Measurements from ENCODE around the gene BMP5. TPM values are rescaled to one million over a fixed set of nuclear protein-coding genes. Genes with fewer than 3 reads are reported as not detected.
"Not testable (repeated sequence)": the region's sequence is repeated elsewhere in the genome, so short reads cannot be mapped to it uniquely, and the experiment has no call there.

Gene BMP5
- polyA plus RNA-seq: not detected

DNA sequence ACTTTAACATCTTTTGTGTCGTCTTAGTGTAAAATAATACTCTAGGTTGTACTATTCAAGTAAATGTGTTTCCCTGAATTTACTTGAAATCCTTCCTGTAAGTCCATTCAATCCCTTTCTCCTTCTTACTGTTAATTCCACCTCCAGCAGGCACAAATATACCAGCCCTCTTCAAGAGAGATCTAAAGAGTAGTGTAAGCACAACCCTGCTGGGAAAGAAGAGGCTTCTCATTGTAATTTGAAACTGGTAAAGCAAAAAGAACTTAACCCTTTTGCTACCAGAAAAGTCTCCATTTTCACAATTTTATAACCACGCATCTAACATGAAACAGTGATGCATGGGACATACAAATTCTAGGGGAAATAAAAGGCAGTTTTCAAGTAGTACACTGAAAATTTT, at the start of gene BMP5:
BMP5 (minus strand) TSS at position 191 of the 400 bp plus-strand sequence. CDS start 725 bp downstream, outside the sequence.
- Mint-ChIP-seq H3K4me3 (no peak within 1 kb of the TSS), H3K9me3 (peaks cover 0 to 28% (median 2%) of the 10 kb centered on the region in 6 donors), H3K4me1 (no peaks in the 10 kb centered on the region), H3K27me3 (ENCODE audit: low read depth in 3 of 3) (no peaks in the 10 kb centered on the region), H3K36me3 (no peaks in the 10 kb centered on the region), H3K27ac (no peak within 1 kb of the TSS)
- DNase-seq: no peak

DNA sequence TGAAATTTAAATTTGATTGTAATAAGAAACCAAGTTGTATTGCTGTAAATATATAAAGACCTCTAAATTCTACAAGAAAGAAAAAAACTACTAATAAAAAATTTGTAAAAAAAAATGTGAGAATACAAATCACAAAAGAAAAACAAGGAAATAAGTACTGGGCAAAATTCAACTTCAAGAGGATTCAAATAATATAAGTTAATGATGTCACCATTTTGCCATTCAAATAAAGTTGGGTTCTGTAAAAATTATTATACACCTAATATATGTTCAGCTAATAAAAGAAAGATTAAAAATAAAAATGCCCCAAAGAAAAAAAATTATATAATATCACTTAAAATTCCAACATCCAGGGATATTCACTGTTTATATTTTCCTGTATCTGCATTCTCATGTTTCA, 47.0 kb upstream of the BMP5 start:
- no peak for DNase-seq
- Mint-ChIP-seq H3K27me3 (ENCODE audit: low read depth in 3 of 3) (peaks cover 0 to 2% (median 0%) of the 10 kb centered on the region in 3 donors), H3K4me1 (no peaks in the 10 kb centered on the region), H3K36me3 (no peaks in the 10 kb centered on the region), H3K9me3 (peaks cover 2 to 35% (median 9%) of the 10 kb centered on the region in 6 donors), H3K27ac (no peak overlapping the region), H3K4me3 (no peak overlapping the region)

DNA sequence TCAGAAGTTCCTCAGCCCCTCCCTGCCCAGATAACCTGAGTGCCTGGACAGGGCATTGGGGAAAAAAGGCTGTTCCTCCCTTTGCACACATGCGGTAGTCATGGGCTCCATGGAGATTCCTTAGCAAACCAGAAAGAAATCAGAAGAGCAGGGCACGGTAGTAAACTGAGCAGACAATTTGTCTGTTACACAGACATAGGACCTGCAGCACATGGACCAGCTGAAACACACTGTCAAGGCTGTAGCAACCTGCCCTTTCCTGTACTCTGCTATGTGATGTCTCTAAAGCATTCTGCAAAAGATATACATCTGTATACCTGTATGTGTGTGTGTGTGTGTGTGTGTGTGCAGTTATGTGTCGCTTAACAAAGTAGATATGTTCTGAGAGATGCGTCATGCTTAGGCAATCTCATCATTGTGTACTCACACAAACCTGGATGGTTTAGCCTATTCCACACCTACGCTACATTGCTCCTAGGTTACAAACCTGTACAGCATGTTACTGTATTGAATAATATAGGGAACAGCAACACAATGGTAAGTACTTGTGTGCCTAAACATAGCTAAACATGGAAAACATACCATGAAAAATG, 44.4 kb upstream of the BMP5 start:
- DNase-seq: no peak
- peaks cover 4 to 24% (median 9%) of the 10 kb centered on the region in 6 donors for H3K9me3 Mint-ChIP-seq
- no peak overlapping the region for H3K27ac Mint-ChIP-seq
- H3K4me1 Mint-ChIP-seq: no peaks in the 10 kb centered on the region
- H3K27me3 Mint-ChIP-seq (ENCODE audit: low read depth in 3 of 3): no peaks in the 10 kb centered on the region
- no peaks in the 10 kb centered on the region for H3K36me3 Mint-ChIP-seq
- no peak overlapping the region for H3K4me3 Mint-ChIP-seq

DNA sequence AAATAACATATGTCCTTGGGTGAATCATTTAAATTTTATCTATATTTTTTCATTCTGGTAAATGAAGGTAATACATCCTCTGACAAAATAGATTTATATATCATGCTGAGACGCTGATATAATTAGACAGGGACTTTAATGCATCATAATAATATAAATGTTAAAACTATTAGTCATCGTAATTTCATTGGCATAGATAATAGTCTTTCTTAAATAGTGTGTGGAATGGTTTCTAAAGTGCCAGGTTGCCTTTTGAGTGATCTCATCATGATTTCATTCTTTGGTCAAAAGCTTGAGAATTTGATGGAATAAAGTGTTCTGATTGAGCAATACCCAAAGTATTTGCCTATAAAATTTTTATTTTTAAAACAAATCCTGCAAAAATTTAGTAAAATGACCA, 43.2 kb upstream of the BMP5 start:
- Mint-ChIP-seq H3K4me1 (no peaks in the 10 kb centered on the region), H3K36me3 (no peaks in the 10 kb centered on the region), H3K27me3 (ENCODE audit: low read depth in 3 of 3) (no peaks in the 10 kb centered on the region), H3K27ac (no peak overlapping the region), H3K4me3 (no peak overlapping the region), H3K9me3 (peaks cover 4 to 23% (median 9%) of the 10 kb centered on the region in 6 donors)
- DNase-seq: no peak

DNA sequence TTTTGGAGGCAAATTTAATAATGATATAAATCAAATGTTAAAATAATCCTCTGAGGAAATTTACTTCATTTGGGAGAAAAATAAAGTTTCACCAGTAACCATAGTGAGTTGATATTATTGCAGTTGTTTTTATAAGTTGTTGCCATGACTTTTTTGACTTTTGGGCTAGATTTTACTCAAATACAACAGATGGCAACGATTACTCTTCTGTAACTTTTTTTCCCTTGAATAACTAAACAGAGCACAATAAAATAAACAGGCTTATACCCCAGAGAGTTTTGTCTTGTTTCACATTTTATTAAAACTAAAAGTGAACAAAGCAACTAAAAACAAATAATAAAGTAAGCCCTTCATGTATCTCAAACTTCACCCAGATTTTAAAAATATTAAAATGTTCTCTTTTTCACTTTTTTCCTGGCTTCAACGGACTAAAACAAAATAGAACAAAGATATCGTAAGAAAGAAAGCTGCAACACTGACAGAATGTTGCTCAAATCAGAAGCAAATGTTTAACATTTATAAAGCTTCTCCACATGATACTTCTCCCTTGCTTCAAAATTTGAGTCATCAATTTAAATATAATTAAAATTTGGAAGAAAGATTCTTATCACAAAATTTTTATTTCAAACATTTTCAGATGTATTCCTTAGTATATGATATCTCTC, 42.5 kb upstream of the BMP5 start:
- no peaks in the 10 kb centered on the region for H3K36me3 Mint-ChIP-seq
- no peaks in the 10 kb centered on the region for H3K4me1 Mint-ChIP-seq
- DNase-seq: no peak
- no peaks in the 10 kb centered on the region for H3K27me3 Mint-ChIP-seq (ENCODE audit: low read depth in 3 of 3)
- peaks cover 4 to 23% (median 9%) of the 10 kb centered on the region in 6 donors for H3K9me3 Mint-ChIP-seq
- no peak overlapping the region for H3K4me3 Mint-ChIP-seq
- no peak overlapping the region for H3K27ac Mint-ChIP-seq

DNA sequence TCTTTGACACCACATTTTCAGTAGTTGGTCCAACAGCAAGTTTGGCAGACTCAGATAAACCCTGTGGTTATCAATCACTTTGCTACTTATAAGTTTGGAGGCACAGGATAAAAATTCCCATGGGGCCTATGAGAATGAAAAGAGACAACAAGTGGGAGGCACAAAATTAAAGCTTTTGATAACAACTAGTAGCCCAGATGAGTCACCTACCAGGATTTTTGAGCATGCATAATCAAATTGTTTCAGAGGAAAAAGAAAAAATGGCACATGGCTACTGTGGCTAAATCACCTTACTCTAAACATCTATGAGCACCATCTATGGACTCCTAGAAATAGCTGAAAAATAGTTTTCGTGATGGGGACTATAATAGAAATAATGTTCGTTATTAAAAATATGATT, 40.8 kb upstream of the BMP5 start:
- H3K4me3 Mint-ChIP-seq: no peak overlapping the region
- no peak overlapping the region for H3K27ac Mint-ChIP-seq
- no peaks in the 10 kb centered on the region for H3K4me1 Mint-ChIP-seq
- no peaks in the 10 kb centered on the region for H3K36me3 Mint-ChIP-seq
- H3K9me3 Mint-ChIP-seq: peaks cover 5 to 25% (median 7%) of the 10 kb centered on the region in 6 donors
- no peaks in the 10 kb centered on the region for H3K27me3 Mint-ChIP-seq (ENCODE audit: low read depth in 3 of 3)
- no peak for DNase-seq

GRCh38 chr6:55913228-55914195, 38.1 kb upstream of the BMP5 start:
- H3K27ac Mint-ChIP-seq: no peak overlapping the region
- no peaks in the 10 kb centered on the region for H3K4me1 Mint-ChIP-seq
- peaks cover 0 to 10% (median 6%) of the 10 kb centered on the region in 6 donors for H3K9me3 Mint-ChIP-seq
- H3K4me3 Mint-ChIP-seq: no peak overlapping the region
- no peak for DNase-seq
- no peaks in the 10 kb centered on the region for H3K36me3 Mint-ChIP-seq
- no peaks in the 10 kb centered on the region for H3K27me3 Mint-ChIP-seq (ENCODE audit: low read depth in 3 of 3)

GRCh38 chr6:55910466-55910865, 35.1 kb upstream of the BMP5 start:
- not testable (repeated sequence) for H3K27me3 Mint-ChIP-seq (ENCODE audit: low read depth in 3 of 3); H3K36me3 Mint-ChIP-seq; H3K27ac Mint-ChIP-seq; DNase-seq; H3K4me1 Mint-ChIP-seq; H3K4me3 Mint-ChIP-seq
- H3K9me3 Mint-ChIP-seq: peaks cover 0 to 16% (median 9%) of the 10 kb centered on the region in 6 donors

GRCh38 chr6:55909911-55910310, 34.5 kb upstream of the BMP5 start:
- not testable (repeated sequence) for H3K27me3 Mint-ChIP-seq (ENCODE audit: low read depth in 3 of 3); DNase-seq; H3K4me3 Mint-ChIP-seq; H3K4me1 Mint-ChIP-seq; H3K36me3 Mint-ChIP-seq; H3K27ac Mint-ChIP-seq
- H3K9me3 Mint-ChIP-seq: peaks cover 2 to 16% (median 11%) of the 10 kb centered on the region in 6 donors

GRCh38 chr6:55902796-55903195, 27.4 kb upstream of the BMP5 start:
- no peaks in the 10 kb centered on the region for H3K36me3 Mint-ChIP-seq
- H3K4me3 Mint-ChIP-seq: no peak overlapping the region
- no peaks in the 10 kb centered on the region for H3K4me1 Mint-ChIP-seq
- peaks cover 2 to 29% (median 17%) of the 10 kb centered on the region in 6 donors for H3K9me3 Mint-ChIP-seq
- no peaks in the 10 kb centered on the region for H3K27me3 Mint-ChIP-seq (ENCODE audit: low read depth in 3 of 3)
- DNase-seq: no peak
- no peak overlapping the region for H3K27ac Mint-ChIP-seq

GRCh38 chr6:55901765-55902270, 26.4 kb upstream of the BMP5 start:
- Mint-ChIP-seq H3K4me3 (no peak overlapping the region), H3K27me3 (ENCODE audit: low read depth in 3 of 3) (no peaks in the 10 kb centered on the region), H3K9me3 (peaks cover 2 to 32% (median 18%) of the 10 kb centered on the region in 6 donors), H3K27ac (no peak overlapping the region), H3K36me3 (no peaks in the 10 kb centered on the region), H3K4me1 (no peaks in the 10 kb centered on the region)
- DNase-seq: no peak

- H3K4me3 Mint-ChIP-seq: no peak overlapping the region
- no peaks in the 10 kb centered on the region for H3K36me3 Mint-ChIP-seq
- no peak for DNase-seq
- peaks cover 0 to 41% (median 17%) of the 10 kb centered on the region in 6 donors for H3K9me3 Mint-ChIP-seq
- H3K27me3 Mint-ChIP-seq (ENCODE audit: low read depth in 3 of 3): no peaks in the 10 kb centered on the region
- H3K4me1 Mint-ChIP-seq: no peaks in the 10 kb centered on the region
- H3K27ac Mint-ChIP-seq: no peak overlapping the region
These were observed 23.0 kb upstream of the BMP5 start for GRCh38 chr6:55898342-55898741.

DNA sequence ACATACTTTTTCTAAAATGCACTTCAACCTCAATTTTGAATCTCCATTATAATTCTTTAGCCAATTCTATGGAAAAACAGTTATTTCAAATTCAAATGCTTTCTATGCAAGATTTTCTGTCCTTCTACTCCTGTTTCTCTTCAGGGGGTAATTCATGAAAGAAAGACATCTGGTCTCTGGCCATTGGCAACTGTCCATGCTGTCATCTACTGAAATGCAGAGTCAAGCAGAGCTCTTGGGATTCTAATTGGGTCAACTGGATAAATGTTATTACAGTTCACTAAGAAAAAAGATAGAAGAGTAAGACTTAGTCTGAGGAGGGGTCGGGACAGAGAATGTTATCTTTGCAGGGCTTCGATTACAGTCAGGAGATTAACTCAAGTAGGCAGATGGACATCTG, 22.0 kb upstream of the BMP5 start:
- no peaks in the 10 kb centered on the region for H3K4me1 Mint-ChIP-seq
- no peak overlapping the region for H3K4me3 Mint-ChIP-seq
- H3K36me3 Mint-ChIP-seq: no peaks in the 10 kb centered on the region
- peaks cover 0 to under 1% (median 0%) of the 10 kb centered on the region in 3 donors for H3K27me3 Mint-ChIP-seq (ENCODE audit: low read depth in 3 of 3)
- peaks cover 2 to 34% (median 18%) of the 10 kb centered on the region in 6 donors for H3K9me3 Mint-ChIP-seq
- DNase-seq: no peak
- no peak overlapping the region for H3K27ac Mint-ChIP-seq

Data from immature natural killer cell (primary cell).